Stimulated activated CD4-positive, alpha-beta T cell treated with anti-CD3 and anti-CD28 coated beads, Interleukin-1b, Interleukin-23, amount 100 ng/mL, for 4 hours (primary cell): ENCODE results near the gene PGPEP1.
"Not testable (repeated sequence)": the region's sequence is repeated elsewhere in the genome, so short reads cannot be mapped to it uniquely, and the experiment has no call there.

Source experiments
- DNase-seq, 2 donors: peaks; one replicate each; pipeline ENCODE4 v3.0.0-alpha.2; 2020; ENCODE audit warnings: low read depth in 2 of 2

Gene PGPEP1

DNA sequence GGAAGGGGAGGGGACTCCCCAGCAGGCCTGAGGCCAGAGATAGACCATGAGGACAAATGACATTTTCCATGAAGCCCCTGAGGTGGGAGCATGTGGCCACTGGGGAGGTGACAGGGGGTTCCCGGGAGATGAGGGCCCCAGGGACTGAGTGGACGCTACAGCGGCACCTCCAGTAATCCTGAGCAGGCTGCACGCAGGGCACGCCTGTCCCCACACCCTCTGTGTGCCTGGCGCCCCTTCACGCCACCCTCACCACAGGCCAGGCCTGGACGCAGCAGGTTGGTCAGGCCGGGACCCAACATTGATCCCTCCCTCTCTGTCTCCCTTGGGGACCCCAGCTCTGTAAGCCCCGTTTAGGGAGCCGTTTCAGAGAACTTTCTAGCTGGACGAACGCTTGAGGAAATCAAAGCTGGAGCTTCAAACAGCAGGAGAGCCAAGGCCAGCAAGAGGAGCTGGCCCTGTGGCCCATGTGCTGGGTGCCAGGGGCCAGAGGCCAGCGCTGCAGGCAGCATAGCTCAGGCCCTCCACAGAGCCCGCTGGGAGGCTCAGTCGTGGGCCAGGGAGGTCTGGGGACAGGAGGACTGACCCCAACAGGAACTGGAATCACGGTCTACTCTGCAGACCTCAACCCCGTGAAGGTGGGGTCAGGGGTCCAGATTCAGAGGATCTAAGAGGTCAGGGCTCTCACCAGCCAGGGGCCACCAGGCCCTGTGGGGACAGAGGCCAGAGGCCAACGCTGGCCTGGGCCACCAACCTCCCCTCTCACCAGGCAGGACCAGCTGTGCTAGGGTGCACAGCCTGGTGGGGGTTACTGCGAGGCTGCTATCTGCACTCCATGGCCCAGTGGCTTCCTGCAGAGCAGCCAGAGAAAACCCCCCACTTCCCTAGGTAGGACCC lies 32.1 kb upstream of the PGPEP1 start:
- DNase-seq, result no peak

DNA sequence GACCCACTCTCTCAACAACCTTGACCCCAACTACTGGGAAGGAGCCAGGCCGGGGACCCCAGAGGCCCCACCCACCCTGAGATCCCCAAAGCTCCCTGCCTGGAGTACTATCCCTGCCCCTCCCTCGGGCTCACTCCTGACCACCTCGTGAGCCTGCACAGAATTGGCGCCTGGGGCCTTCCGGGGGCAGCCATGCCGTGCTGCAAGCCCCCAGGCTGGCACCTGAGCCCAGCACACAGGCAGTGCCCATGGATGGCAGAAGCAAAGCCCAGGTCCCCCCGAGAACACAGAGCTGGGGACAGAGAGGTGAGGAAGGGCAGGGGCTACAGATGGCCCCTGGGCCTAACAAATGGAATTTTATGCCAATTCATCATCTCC lies 31.5 kb upstream of the PGPEP1 start:
- DNase-seq, result no peak

DNA sequence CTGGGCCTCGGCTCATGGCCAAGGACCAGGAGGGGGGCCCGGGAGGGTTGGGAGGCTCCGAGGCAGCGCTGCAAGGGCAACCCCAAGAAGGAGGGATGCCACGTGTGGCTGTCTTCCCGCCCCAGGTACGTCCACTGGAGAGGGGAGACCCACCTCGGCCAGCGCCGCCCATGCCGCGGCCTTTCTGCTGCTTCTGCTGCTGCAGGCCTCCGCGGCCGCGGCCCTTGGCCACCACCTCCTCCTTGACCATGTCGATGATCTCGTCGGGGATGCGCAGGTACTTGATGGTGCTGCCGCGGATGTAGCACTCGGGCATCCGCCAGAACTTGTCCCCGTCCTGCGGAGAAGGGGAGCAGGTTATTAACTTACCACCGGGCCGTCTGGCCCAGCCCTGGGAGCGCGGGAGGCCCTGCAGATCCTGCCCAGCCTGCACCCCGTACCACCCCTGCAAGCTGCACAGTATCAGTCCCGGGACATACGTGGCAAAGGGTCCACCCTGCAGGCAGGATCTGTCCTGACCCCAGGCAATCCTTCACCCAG lies 30.8 kb upstream of the PGPEP1 start:
- DNase-seq, result no peak

DNA sequence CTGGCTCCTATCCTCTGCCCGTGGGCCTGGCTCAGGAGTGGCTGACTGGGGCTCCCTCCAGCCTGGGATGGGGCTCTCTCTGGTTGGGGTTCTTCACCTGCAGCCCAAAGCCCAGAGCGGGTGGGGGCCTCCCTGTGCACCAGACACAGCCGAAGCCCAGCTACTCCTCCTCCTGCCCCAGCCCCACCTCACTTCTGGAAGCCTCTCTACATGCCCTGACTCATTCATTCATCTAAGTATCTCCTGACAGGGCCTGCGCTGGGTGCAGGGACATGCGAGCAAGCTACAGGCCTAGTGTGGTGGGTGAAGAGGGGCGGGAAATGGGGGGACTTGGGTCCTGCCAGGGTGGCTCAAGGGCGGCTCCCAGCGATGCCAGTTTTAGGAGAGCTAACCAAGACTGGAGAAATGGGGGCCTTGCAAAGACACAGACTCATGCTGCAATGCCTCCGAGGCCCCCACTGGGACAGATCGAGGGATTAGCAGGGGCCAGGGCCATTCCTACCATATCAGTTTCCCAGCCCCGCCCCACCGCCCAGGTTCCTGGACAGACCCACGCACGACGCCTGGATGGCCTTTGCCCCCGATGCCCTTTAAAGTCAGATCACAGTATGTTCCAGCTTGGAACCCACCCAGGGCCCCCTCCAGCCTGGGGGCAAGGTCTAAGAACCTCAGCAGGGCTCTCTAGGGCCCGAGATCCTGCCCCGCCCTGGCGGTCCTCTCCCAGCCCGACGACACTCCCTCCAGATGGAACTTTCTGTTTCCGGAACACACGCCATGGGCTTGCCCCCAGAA lies 30.1 kb upstream of the PGPEP1 start:
- no peak for DNase-seq

DNA sequence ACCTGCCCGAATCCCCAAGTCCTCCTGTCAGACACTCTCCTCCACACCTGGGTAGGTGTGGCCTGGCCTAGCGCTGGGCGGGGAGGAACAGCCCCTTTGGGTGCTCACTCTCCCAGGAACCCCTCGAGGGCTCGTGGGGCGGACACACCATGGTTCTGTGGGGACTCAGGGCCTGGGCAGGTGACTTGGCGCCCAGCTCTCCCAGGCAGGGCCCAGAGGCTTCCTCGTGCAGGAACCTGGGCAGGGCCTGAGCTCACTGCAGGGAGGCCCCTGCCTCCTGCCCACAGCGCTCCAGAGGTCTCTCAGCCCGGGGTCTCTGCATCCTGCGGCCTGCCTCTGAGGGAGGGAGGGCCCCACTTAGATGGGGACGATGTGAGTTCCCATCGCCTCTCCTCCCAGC lies 29.4 kb upstream of the PGPEP1 start:
- DNase-seq, result no peak

DNA sequence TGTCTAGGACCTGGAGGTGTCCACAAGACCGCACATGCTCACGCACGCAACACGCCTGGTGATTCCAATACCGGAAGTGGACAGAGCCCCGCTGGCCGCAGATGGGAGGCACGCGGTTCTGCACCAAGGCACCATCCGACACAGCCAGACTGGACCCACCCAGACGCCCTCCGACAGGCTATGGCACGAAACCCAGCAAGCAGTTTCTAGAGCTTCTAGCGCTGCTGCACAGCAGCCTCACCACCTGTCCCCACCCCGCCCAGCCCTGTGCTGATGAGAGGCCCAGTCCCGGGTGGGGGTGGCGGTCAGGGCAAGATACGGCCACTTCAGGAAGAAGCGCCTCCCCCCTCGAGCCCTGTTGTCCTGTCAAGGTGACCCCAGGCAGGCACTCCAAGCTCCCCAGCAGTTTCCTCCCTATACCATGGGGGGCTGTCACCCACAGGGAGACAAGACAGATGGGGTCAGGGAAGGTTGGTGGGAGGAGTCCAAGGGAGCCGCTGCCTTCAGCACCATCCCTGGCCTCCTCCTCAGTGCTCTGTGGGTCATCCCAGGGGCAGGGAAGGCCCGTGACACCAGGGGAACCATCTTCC lies 28.8 kb upstream of the PGPEP1 start:
- no peak for DNase-seq

DNA sequence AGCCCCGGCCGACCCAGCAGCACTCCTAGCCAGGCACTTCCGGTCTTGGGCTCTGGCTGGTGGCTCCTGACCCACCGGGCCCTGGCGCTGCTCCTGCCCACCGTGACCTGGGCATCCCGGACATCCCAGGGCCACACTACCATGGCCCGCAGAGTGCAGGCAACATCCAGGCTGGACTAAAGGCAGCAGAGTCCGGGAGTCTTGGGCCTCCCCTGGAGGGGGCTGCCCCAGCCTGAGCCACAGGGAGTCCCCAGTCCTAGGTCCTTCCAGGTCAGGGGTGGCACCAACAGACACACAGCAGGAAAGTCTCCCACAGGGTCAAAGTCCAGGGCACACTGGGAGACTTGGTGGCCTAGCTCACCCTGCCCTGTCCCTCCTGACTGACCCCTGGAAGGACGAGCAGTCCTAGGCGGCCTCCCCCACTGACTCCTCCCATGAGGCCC lies 28.3 kb upstream of the PGPEP1 start:
- no peak for DNase-seq

DNA sequence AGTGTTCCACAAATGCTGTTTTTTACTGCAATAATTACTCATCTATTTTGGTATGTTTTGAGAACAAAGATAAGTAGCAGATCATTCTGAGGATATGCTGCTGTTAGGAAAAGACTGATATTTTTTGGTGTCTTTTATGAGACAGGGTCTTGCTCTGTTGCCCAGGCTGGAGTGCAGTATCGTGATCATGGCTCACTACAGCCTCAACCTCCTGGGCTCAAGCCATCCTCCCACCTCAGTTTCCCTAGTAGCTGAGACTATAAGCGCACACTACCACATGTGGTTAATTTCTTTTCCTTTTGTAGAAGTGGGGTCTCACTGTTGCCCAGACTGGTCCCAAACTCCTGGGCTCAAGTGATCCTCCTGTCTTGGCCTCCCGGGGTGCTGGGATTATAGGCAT lies 27.0 kb upstream of the PGPEP1 start:
- DNase-seq, result no peak

DNA sequence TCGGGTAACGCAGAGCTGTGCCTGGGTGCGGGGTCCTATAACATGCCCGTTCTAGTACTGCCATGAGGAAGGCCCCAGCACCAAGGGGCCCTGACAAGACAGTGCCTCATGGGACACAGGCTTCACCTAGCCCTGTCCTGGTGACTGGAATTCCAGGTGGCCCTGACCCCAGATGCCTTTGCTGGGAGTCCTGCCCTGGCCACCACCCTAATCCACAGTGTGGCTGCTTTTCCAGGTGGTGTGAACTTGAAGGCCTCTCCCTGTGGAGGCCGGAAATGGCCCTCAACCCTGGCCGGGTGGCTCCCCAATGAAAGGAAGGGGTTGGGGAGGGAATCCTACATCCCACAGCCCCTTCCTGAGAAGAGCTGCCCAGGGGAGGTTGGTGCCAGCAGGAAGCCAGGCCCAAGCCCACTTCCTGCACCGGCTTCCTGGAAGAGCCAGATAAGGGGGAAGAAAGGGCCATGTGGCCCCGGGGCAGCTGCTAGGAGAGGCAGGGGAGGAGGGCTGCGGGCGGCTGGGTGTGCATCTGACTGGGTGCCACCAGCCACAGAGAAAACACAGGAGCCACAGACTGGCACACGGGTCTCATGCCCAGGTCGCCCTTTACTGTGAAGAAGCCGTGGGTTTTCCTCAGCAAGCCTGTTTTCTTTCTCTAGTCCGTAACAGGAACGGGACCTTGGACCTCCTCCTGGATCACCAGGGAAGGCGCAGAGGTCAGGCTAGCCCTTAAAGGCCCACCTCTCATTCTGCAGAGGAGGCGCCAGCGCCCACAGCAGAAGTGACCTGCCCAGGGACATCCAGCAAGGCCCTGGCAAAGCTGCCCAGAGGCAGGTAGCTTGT lies 22.2 kb upstream of the PGPEP1 start:
- DNase-seq, result no peak

DNA sequence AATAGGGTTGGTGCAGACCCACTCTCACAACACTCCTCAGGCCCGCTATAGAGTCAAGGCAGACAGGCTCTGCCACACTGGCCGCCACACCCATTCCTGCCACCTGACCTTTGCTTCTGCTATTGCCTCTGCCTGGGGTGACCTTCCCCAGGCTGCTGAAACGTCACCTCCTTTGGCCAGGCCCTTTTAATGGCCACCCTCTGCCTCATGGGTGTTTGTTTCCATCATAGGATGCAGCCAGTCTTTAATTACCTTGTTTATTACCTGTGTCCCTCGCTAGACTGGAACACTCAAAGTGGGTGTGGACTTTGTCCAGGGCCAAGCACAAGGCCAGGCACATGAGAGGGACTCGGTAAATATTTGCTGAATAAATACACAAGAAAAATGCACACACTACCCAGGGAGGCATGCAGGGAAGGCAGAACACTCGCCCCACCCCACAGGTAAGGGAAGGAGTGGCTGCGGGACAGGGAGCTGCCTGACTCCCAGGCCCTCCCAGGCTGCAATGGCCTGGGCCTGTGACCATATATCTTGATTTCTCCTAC lies 20.7 kb upstream of the PGPEP1 start:
- DNase-seq, result no peak

DNA sequence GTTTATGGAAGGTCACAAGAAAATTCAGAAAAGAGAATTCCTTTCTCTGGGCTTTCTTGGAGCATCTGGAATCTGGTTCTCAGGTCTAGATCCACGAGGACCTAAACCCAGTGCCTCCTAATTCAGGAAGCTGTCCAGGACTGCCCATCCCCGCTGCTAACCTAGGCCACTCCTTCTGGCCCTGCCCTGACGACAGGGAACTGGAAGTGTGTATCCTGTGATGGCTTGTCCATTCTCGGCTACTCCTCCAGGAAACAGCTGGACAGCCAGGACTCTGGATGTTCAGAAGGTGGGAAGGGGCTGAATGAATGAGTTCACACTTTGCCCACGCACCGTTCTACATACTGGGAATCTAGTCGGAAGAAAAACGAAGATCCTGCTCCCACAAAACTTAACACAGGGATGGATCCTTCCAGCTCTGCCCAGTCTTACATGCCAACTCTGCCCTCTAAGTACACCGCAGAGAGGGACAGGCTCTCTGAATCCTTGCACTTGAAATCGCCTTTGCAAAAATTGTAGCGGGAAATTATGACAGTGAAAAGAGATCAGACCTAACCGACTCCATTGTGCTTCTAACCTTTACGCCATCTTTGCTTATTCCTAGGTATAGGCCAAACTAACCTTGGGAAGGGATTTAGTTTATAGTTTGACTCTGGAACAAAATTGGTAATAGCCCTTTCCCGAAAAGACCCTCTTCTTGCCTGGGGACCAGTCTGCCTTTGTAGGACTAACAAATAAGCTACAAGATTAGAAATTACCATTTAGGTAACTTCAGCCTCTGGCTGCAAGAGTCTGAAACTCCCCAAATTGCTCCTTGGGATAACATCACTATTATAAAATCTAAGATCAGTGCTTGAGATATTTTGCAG lies 19.3 kb upstream of the PGPEP1 start:
- no peak for DNase-seq

DNA sequence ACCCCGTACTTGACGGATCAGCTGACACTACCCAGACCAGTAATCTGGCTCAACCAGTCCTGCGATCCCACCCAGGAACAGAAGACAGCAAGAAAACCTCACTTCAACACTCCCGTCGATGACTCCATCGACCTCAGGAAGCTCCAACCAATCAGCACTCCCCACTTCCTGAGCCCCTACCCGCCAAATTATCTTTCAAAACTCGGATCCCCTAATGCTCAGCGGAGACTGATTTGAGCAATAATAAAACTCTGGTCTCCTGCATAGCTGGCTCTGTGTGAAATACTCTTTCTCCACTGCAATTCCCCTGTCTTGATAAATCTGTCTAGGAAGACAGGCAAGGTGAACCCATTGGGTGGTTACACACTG lies 18.7 kb upstream of the PGPEP1 start:
- no peak for DNase-seq

DNA sequence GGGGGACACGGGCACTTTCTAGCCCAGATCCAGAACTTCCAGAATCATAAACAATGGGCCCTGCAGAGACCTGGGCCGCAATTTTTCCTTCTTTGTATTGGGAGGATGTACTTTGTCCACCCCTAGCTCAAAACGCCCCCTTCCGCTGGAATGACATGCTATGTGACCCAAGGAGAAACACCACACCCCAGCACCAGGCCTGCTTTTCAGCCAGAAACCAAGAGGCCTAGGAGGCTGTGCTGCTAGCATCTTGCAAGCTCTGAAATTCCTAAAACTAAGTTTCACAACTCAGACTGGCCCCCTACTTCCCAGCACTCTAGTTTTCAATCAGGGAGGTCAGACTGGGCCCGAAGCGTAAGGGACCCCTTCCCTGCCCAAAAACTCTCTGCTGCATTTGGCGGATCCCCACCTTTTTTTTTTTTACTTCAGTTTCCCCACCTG lies 18.1 kb upstream of the PGPEP1 start:
- DNase-seq, result no peak

DNA sequence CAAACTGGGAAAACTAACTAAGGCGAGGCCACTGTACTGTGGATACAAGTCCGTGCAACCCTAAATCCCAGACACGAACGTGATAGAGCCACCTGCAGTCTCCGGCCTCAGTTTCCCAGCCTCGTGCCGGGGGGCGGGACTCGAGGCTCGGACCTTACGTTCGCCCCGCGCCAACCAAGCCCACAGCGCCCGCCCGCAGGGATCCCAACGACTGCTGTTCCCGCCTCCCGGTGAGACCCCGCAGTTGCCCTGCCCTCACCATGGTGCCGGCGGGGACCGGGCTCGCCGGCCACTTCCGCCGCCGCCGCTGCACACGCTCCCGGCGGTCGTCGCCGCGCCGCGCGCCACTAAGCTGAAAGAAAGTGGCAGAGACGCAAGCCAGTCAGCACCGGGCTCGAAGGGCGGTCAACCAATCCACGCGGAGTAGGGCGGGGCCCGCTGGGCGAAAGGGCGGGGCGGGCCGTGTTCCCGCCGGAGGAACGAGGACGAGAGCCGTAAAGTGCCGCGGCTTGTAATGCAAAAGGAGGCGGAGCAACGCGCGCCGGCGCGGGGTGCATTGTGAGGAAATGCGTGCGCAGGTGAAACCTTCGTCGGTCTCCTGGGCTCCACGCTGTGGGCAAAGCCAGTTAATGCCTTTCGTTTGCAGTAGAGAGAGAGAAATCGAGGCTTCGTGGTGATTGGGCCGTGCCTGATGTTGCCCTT lies 17.5 kb upstream of the PGPEP1 start, which contains the start of gene LSM4:
LSM4 (minus strand) TSS at position 318 of the 702 bp plus-strand sequence; CDS start at position 262, 56 bp downstream.
- peak; percentile 98 to 99 for DNase-seq

DNA sequence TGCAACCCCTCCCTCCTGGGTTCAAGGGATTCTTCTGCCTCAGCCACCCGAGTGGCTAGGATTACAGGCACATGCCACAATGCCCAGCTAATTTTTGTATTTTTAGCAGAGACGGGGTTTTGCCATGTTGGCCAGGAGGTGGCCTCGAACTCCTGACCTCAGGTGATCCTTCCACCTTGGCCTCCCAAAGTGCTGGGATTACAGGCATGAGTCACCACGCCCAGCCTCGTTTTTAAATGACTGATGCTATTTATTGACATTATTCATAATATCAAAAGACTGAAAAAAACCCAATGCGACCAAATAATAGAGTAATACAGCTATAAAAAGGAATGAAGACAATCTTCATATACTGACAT lies 16.0 kb upstream of the PGPEP1 start:
- DNase-seq, result not testable (repeated sequence)

DNA sequence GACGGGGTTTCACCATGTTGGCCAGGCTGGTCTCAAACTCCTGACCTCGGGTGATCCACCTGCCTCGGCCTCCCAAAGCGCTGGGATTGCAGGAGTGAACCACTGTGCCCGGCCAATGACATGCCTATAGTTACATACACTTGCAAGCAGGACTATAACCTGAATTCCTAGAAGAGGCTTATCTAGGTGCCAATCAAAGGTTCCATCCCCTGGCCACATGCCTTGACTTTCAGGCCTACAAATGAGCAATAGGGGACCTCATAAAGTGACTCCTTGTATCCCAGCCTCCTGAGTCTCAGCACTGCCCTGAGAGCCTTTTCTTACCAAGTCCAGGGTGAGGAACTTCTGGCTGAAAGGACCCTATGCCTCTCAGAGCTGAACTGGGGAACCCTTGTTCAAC lies 13.6 kb upstream of the PGPEP1 start:
- no peak for DNase-seq

DNA sequence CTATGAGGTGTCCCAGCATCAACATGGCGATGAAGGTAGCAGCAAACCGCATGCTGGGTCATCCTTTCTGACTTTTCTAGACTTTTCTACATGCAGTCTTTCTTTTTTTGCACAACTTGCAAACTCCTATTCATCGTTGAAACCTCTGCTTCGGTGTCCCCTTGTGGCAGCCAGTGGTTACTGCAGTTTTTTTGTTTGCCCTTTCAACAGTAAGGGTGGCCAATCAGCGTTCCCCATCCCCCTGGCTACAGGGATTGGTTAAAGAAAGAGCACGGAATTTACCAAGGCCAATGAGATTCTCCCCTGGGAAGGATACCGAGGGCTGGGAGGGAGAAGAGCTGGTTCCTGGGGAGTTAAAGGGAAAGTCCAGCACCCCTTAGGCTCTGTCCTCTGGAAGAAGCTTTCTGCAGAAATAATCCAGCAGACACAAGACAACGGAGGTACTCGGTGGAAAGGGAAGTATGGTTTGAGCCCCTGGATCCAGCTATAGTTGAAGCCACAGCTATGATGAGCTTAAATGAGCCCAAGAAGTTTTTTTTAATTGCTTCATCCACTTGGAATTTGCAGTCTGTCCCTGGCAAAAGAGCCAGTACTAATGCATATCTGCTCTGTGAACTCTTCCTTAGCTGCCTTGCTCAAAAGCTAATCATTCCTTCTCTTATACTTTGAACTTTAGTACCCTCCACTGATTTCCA lies 11.9 kb upstream of the PGPEP1 start:
- peak; percentile 61 to 79 for DNase-seq

DNA sequence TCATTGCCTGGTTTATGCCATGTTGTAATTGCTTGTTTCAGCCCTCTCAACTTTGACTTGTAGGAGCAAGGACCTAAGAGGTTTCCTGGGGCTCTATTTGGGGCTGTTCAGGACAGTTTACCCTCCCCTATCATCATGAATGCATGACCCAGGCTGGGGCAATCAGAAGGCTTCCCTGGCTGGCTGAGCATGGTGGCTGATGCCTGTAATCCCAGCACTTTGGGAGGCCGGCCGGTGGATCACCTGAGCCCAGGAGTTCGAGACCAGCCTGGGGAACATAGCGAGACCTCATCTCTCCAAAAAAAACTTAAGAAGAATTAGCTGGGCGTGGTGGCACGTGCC lies 11.4 kb upstream of the PGPEP1 start:
- DNase-seq, result no peak

DNA sequence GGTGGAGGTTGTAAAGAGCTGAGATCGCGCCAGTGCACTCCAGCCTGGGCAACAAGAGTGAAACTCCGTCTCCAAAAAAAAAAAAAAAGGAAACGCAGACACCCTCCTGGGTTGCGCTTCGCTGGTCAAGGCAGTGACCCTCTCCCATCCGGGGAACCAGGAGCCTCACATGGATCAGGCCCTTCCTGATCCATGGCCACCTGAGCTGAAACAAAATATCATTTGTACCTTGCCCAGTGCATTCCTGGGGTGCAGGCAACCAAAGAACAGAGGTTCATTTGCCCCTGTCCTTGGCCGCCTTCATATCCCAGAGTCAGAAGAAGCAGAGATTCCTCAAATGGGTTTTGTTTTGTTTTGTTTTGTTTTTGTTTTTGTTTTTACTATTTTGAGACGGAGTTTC lies 9.5 kb upstream of the PGPEP1 start:
- no peak for DNase-seq
